ENCODE data around the gene TCF4. TPM values are rescaled to one million over a fixed set of nuclear protein-coding genes. Genes with fewer than 3 reads are reported as not detected.

TCF4 gene
- total RNA-seq, 4 donors from 2014 or later: 58.0 to 84.3 (median 68.1) TPM

GRCh38 chr18:55575066-55575465, 12.9 kb downstream of the TCF4 start:
- TF ChIP-seq EP300 (IDR thresholded peaks at IDR 0.05) (no peak), POLR2AphosphoS5 (IDR thresholded peaks at IDR 0.05) (no peak), CTCF (IDR thresholded peaks at IDR 0.05) (no peak), POLR2A (IDR thresholded peaks at IDR 0.05; ENCODE audit: low read depth) (no peak)
- DNase-seq (ENCODE audit: extremely low spot score): no peak
- Histone ChIP-seq H3K27ac (replicated peaks in 1 of 4) (no peak overlapping the region), H3K4me1 (peaks cover 0 to 15% (median 5%) of the 10 kb centered on the region in 4 donors), H3K9me3 (no peaks in the 10 kb centered on the region), H3K4me3 (no peak overlapping the region), H3K27me3 (no peaks in the 10 kb centered on the region), H3K36me3 (no peaks in the 10 kb centered on the region)
- WGBS: 92% methylated on average over 1 of the region's 1 CpG
- intact Hi-C loops (cut with DNase I): no loop called here

- no peak for DNase-seq (ENCODE audit: extremely low spot score)
- no peaks in the 10 kb centered on the region for H3K27me3 ChIP-seq
- no peak overlapping the region for H3K4me3 ChIP-seq
- no peaks in the 10 kb centered on the region for H3K9me3 ChIP-seq
- no peaks in the 10 kb centered on the region for H3K36me3 ChIP-seq
- intact Hi-C loops (cut with DNase I): no loop called here
- no peak for TF ChIP-seq EP300 (IDR thresholded peaks at IDR 0.05)
- no peak for TF ChIP-seq CTCF (IDR thresholded peaks at IDR 0.05)
- TF ChIP-seq POLR2AphosphoS5 (IDR thresholded peaks at IDR 0.05): no peak
- no peak for TF ChIP-seq POLR2A (IDR thresholded peaks at IDR 0.05; ENCODE audit: low read depth)
- peaks cover 0 to 4% (median 0%) of the 10 kb centered on the region in 4 donors for H3K4me1 ChIP-seq
- 100% methylated on average over 2 of the region's 2 CpGs for WGBS
- no peak overlapping the region for H3K27ac ChIP-seq (replicated peaks in 1 of 4)
Observed at GRCh38 chr18:55573386-55573785, 14.6 kb downstream of the TCF4 start.

GRCh38 chr18:55570966-55571365, 17.0 kb downstream of the TCF4 start:
- no peaks in the 10 kb centered on the region for H3K36me3 ChIP-seq
- TF ChIP-seq EP300 (IDR thresholded peaks at IDR 0.05) (no peak), CTCF (IDR thresholded peaks at IDR 0.05) (no peak), POLR2A (IDR thresholded peaks at IDR 0.05; ENCODE audit: low read depth) (no peak), POLR2AphosphoS5 (IDR thresholded peaks at IDR 0.05) (no peak)
- no peak overlapping the region for H3K4me3 ChIP-seq
- H3K27ac ChIP-seq (replicated peaks in 1 of 4): no peak overlapping the region
- no peak for DNase-seq (ENCODE audit: extremely low spot score)
- no peaks in the 10 kb centered on the region for H3K9me3 ChIP-seq
- no peaks in the 10 kb centered on the region for H3K27me3 ChIP-seq
- H3K4me1 ChIP-seq: no peaks in the 10 kb centered on the region
- intact Hi-C loops (cut with DNase I): no loop called here

GRCh38 chr18:55566456-55566935, 21.5 kb downstream of the TCF4 start:
- TF ChIP-seq POLR2A (IDR thresholded peaks at IDR 0.05; ENCODE audit: low read depth) (no peak), CTCF (IDR thresholded peaks at IDR 0.05) (no peak), EP300 (IDR thresholded peaks at IDR 0.05) (no peak), POLR2AphosphoS5 (IDR thresholded peaks at IDR 0.05) (no peak)
- 97% methylated on average over 2 of the region's 2 CpGs for WGBS
- Histone ChIP-seq H3K36me3 (no peaks in the 10 kb centered on the region), H3K9me3 (no peaks in the 10 kb centered on the region), H3K4me3 (no peak overlapping the region), H3K4me1 (no peaks in the 10 kb centered on the region), H3K27me3 (no peaks in the 10 kb centered on the region), H3K27ac (replicated peaks in 1 of 4) (no peak overlapping the region)
- intact Hi-C loops (cut with DNase I): no loop called here
- no peak for DNase-seq (ENCODE audit: extremely low spot score)

GRCh38 chr18:55559739-55560138, 28.3 kb downstream of the TCF4 start:
- intact Hi-C loops (cut with DNase I): no loop called here
- Histone ChIP-seq H3K9me3 (no peaks in the 10 kb centered on the region), H3K36me3 (no peaks in the 10 kb centered on the region), H3K4me1 (no peaks in the 10 kb centered on the region), H3K27me3 (no peaks in the 10 kb centered on the region), H3K4me3 (no peak overlapping the region), H3K27ac (replicated peaks in 1 of 4) (no peak overlapping the region)
- TF ChIP-seq POLR2A (IDR thresholded peaks at IDR 0.05; ENCODE audit: low read depth) (no peak), CTCF (IDR thresholded peaks at IDR 0.05) (no peak), EP300 (IDR thresholded peaks at IDR 0.05) (no peak), POLR2AphosphoS5 (IDR thresholded peaks at IDR 0.05) (no peak)
- WGBS: 73% methylated on average over 2 of the region's 2 CpGs
- DNase-seq (ENCODE audit: extremely low spot score): no peak
